ES-I3 (cell line): ENCODE measurements around the gene CD101.

Experiments used
- H3K36me3 ChIP-seq: 2 replicates; pipeline ENCODE4 v1.6.1; 2013; ENCODE audit warnings: mild to moderate bottlenecking, low read length, control low read depth, moderate library complexity; ENCODE audit not compliant: insufficient read depth
- H3K4me1 ChIP-seq: 2 replicates; pipeline ENCODE4 v1.6.1; 2013; ENCODE audit warnings: mild to moderate bottlenecking, control low read depth, low read length; ENCODE audit not compliant: insufficient read depth
- H3K9ac ChIP-seq: 2 replicates; pipeline ENCODE4 v1.6.1; 2013; ENCODE audit warnings: low read depth, mild to moderate bottlenecking, low read length, moderate library complexity
- H3K9me3 ChIP-seq: 2 replicates; pipeline ENCODE4 v1.6.1; 2013; ENCODE audit warnings: mild to moderate bottlenecking, low read length, moderate library complexity; ENCODE audit not compliant: control insufficient read depth, insufficient read depth

CD101 gene

GRCh38 chr1:117066367-117066766, 64.8 kb downstream of the CD101 start:
- Histone ChIP-seq H3K36me3 (peaks cover 4% of the 10 kb centered on the region; the same call in 1 of the 2 replicates), H3K9ac (no peak overlapping the region), H3K4me1 (no peaks in the 10 kb centered on the region; the same call in 1 of the 2 replicates), H3K9me3 (no peaks in the 10 kb centered on the region)

GRCh38 chr1:117067533-117068370, 66.2 kb downstream of the CD101 start:
- H3K9ac ChIP-seq: no peak overlapping the region
- no peaks in the 10 kb centered on the region for H3K9me3 ChIP-seq
- H3K36me3 ChIP-seq: no peaks in the 10 kb centered on the region; the same call in 1 of the 2 replicates
- H3K4me1 ChIP-seq: no peaks in the 10 kb centered on the region

- H3K36me3 ChIP-seq: peaks cover under 1% of the 10 kb centered on the region
- no peak overlapping the region for H3K9ac ChIP-seq
- H3K9me3 ChIP-seq: no peaks in the 10 kb centered on the region
Measured at GRCh38 chr1:117068580-117068979, 67.0 kb downstream of the CD101 start.

GRCh38 chr1:117069220-117069844, 67.8 kb downstream of the CD101 start:
- no peak overlapping the region for H3K9ac ChIP-seq
- peaks cover 7% of the 10 kb centered on the region; the same call in 1 of the 2 replicates for H3K36me3 ChIP-seq
- H3K4me1 ChIP-seq: no peaks in the 10 kb centered on the region
- H3K9me3 ChIP-seq: no peaks in the 10 kb centered on the region

More at GRCh38 chr1:117068580-117068979, 67.0 kb downstream of the CD101 start:
- no peaks in the 10 kb centered on the region for H3K4me1 ChIP-seq

GRCh38 chr1:117070124-117070523, 68.6 kb downstream of the CD101 start:
- H3K9ac ChIP-seq: no peak overlapping the region
- H3K4me1 ChIP-seq: no peaks in the 10 kb centered on the region
- H3K9me3 ChIP-seq: no peaks in the 10 kb centered on the region
- H3K36me3 ChIP-seq: peaks cover 15% of the 10 kb centered on the region; the same call in 1 of the 2 replicates

- no peak overlapping the region for H3K9ac ChIP-seq
- H3K4me1 ChIP-seq: no peaks in the 10 kb centered on the region
- no peaks in the 10 kb centered on the region for H3K9me3 ChIP-seq
- H3K36me3 ChIP-seq: peaks cover 49% of the 10 kb centered on the region
Measured at GRCh38 chr1:117076648-117077047, 75.1 kb downstream of the CD101 start.

- Histone ChIP-seq H3K36me3 (peaks cover 49% of the 10 kb centered on the region), H3K9ac (no peak overlapping the region), H3K4me1 (no peaks in the 10 kb centered on the region), H3K9me3 (no peaks in the 10 kb centered on the region)
Measured at GRCh38 chr1:117077267-117077666, 75.7 kb downstream of the CD101 start.

GRCh38 chr1:117079737-117080136, 78.2 kb downstream of the CD101 start:
- no peaks in the 10 kb centered on the region for H3K4me1 ChIP-seq
- peaks cover 38% of the 10 kb centered on the region for H3K36me3 ChIP-seq
- no peak overlapping the region for H3K9ac ChIP-seq
- no peaks in the 10 kb centered on the region for H3K9me3 ChIP-seq

GRCh38 chr1:117084231-117084630, 82.7 kb downstream of the CD101 start:
- Histone ChIP-seq H3K9me3 (no peaks in the 10 kb centered on the region), H3K36me3 (peaks cover 22% of the 10 kb centered on the region; the same call in 1 of the 2 replicates), H3K4me1 (no peaks in the 10 kb centered on the region), H3K9ac (no peak overlapping the region)
